Measurements from ENCODE around the gene LAMA2. TPM values are rescaled to one million over a fixed set of nuclear protein-coding genes. Genes with fewer than 3 reads are reported as not detected.

Gene LAMA2
- total RNA-seq, 1 experiment from 2014 or later: 4.2 TPM

- no peak overlapping the region for H2BK20ac ChIP-seq (ENCODE audit: low read depth, low read length, poor library complexity, severe bottlenecking)
- H3K4me2 ChIP-seq (ENCODE audit: insufficient read depth, insufficient read length, low read length): no peak overlapping the region
- Mint-ChIP-seq H3K36me3 (ENCODE audit: insufficient read depth in 1 of 3, low read depth in 3 of 3) (no peaks in the 10 kb centered on the region), H3K4me3 (no peak overlapping the region), H3K27ac (no peak overlapping the region; a peak in 1 of 7 replicates), H3K27me3 (ENCODE audit: low read depth) (no peaks in the 10 kb centered on the region), H3K9me3 (no peaks in the 10 kb centered on the region), H3K4me1 (no peaks in the 10 kb centered on the region)
- no peak overlapping the region for H2BK12ac ChIP-seq (ENCODE audit: insufficient read length, low read depth, low read length)
- H4K20me1 ChIP-seq (ENCODE audit: control insufficient read depth, insufficient read depth, insufficient read length): no peaks in the 10 kb centered on the region
- H3K4me1 ChIP-seq (ENCODE audit: insufficient read depth, low read length): no peaks in the 10 kb centered on the region
- no peak overlapping the region for H3K23ac ChIP-seq (ENCODE audit: insufficient read length, low read depth, low read length)
- H3K79me1 ChIP-seq (ENCODE audit: insufficient read depth, low read depth, low read length, poor library complexity, severe bottlenecking): no peaks in the 10 kb centered on the region
- no peaks in the 10 kb centered on the region for H3K9me3 ChIP-seq (ENCODE audit: control insufficient read depth, low read depth, low read length)
- H2AK5ac ChIP-seq (ENCODE audit: insufficient read length, low read length): no peak overlapping the region
- H3K23me2 ChIP-seq (ENCODE audit: insufficient read length, low read depth, low read length, poor library complexity, severe bottlenecking): no peaks in the 10 kb centered on the region
- no peak overlapping the region for H2BK120ac ChIP-seq (ENCODE audit: low read depth, low read length, poor library complexity, severe bottlenecking)
- H4K91ac ChIP-seq (ENCODE audit: insufficient read length, low read depth, low read length): no peak overlapping the region
- no peak overlapping the region for H3K18ac ChIP-seq (ENCODE audit: insufficient read length, low read depth, low read length)
- no peak for DNase-seq
- H3K56ac ChIP-seq (ENCODE audit: insufficient read length, low read depth, low read length): no peak overlapping the region
- no peak overlapping the region for H4K5ac ChIP-seq (ENCODE audit: insufficient read length, low read depth, low read length)
- no peak overlapping the region for H4K8ac ChIP-seq (replicated peaks; ENCODE audit: insufficient read length, low read depth, low read length)
- no peak overlapping the region for H2BK15ac ChIP-seq (ENCODE audit: low read depth, low read length)
- no CpG with 5 or more reads among the region's 2 CpGs for WGBS (ENCODE audit: extremely low coverage, insufficient read length, low lambda C conversion rate)
- no peak for TF ChIP-seq CTCF (conservative IDR thresholded peaks at IDR 0.05)
- no peak overlapping the region for H3T11ph ChIP-seq (ENCODE audit: low read length)
- H3K14ac ChIP-seq (ENCODE audit: insufficient read depth, low read length): no peak overlapping the region
- no peak overlapping the region for H3K9ac ChIP-seq (ENCODE audit: extremely low read depth, insufficient read length, low read length)
- H3K79me2 ChIP-seq (ENCODE audit: insufficient read depth, low read length): no peaks in the 10 kb centered on the region
- no peaks in the 10 kb centered on the region for H3K27me3 ChIP-seq (ENCODE audit: insufficient read depth, low read length)
- no peak overlapping the region for H2BK5ac ChIP-seq (ENCODE audit: insufficient read length, low read length)
- H2AFZ ChIP-seq (ENCODE audit: low read length): no peak overlapping the region
- no peak overlapping the region for H3K4ac ChIP-seq (ENCODE audit: low read depth, low read length)
- no peak overlapping the region for H3K27ac ChIP-seq (ENCODE audit: insufficient read length, low read depth, low read length)
Measured at GRCh38 chr6:129235167-129236000, 352.4 kb downstream of the LAMA2 start.
